Omental fat pad (tissue), 4 donors: Measurements from ENCODE around the gene WIPF3. TPM values are rescaled to one million over a fixed set of nuclear protein-coding genes. Genes with fewer than 3 reads are reported as not detected.

Experiments
- ATAC-seq: fragments of 150-250 bp; one replicate; pipeline ENCODE4 v1.9.1; 2016; ENCODE audit warnings: mild to moderate bottlenecking, moderate library complexity; ENCODE audit not compliant: low FRiP score
- DNase-seq: peaks from one replicate; pipeline ENCODE4 v3.0.0-alpha.2; 2019; ENCODE audit warnings: low spot score
- CTCF ChIP-seq, 3 donors: fragments of 450-650 bp; IDR thresholded peaks; one replicate each; pipeline ENCODE4 v1.5.1; 2016 to 2017; ENCODE audit warnings: antibody characterized with exemption in 3 of 3, mild to moderate bottlenecking in 3 of 3, moderate library complexity in 2 of 3
- total RNA-seq, 4 donors: library from RNA; depleted of rRNA; stranded (reverse); fragments of >200 nt; gene quantifications; one replicate each; pipeline ENCODE4 v1.1.0, GENCODE V29; 2016

WIPF3 gene
- total RNA-seq, 4 donors from 2014 or later = 0.19 to 1.6 (median 0.37) TPM

DNA sequence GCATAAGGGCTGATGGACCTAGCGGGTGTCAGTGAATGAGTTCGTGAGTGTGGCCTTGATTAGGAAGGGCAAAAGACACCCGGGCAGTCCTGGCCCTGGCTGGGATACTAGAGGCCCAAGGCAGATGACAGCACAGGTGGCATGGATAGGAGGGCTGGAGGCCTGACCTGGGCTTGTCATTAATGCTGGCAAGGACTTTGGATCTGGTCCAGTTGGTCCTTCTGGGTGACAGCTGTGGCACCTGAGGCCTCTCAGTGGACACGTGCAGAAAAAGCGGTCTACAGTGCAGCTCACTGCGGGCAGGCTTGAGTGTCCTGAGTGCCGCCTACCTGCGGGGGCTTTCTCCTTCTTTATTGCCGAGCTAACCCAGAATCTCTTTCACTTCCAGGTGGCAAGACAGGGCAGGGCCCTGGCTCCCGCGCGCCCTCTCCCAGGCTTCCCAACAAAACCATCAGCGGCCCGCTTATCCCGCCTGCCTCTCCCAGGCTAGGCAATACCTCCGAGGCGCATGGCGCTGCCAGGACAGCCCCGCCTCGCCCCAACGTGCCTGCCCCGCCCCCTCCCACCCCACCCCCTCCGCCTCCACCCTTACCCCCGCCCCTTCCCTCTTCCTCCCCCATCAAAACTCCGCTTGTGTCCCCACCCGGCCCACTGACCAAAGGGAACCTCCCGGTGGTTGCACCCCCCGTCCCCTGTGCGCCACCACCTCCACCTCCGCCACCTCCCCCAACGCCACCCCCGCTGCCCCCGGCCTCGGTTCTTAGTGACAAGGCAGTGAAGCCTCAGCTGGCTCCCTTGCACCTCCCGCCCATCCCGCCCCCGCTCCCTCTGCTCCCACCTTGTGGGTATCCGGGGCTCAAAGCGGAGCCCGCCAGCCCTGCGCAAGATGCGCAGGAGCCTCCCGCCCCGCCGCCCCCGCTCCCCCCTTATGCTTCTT, 77.4 kb downstream of the WIPF3 start:
- DNase-seq (no peak), ATAC-seq (peak; percentile 33)
- TF ChIP-seq CTCF (IDR thresholded peaks at IDR 0.05) = no peak

GRCh38 chr7:29884399-29885272, 78.3 kb downstream of the WIPF3 start:
- ATAC-seq (peak; percentile 34), DNase-seq (no peak)
- TF ChIP-seq CTCF (IDR thresholded peaks at IDR 0.05) = no peak

DNA sequence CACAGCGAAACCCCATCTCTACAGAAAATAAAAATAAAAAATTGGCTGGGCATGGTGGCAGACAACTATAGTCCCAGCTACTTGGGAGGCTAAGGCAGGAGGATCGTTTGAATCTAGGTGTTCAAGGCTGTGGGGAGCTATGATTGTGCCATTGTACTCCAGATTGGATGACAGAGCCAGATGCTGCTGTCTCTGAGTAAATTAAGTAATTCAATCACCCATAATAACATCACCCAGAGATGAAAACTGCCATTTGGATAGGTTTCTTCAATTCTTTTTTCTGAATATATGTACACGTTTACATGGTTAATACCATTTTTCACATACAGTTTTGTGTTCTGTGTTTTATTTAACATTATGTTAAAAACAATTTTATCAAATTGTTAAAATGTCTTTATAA, 79.3 kb downstream of the WIPF3 start:
- no peak for DNase-seq
- ATAC-seq = no peak
- TF ChIP-seq CTCF (IDR thresholded peaks at IDR 0.05) = no peak

GRCh38 chr7:29886827-29887226, 80.5 kb downstream of the WIPF3 start:
- TF ChIP-seq CTCF (IDR thresholded peaks at IDR 0.05) = no peak
- no peak for ATAC-seq
- DNase-seq = no peak

DNA sequence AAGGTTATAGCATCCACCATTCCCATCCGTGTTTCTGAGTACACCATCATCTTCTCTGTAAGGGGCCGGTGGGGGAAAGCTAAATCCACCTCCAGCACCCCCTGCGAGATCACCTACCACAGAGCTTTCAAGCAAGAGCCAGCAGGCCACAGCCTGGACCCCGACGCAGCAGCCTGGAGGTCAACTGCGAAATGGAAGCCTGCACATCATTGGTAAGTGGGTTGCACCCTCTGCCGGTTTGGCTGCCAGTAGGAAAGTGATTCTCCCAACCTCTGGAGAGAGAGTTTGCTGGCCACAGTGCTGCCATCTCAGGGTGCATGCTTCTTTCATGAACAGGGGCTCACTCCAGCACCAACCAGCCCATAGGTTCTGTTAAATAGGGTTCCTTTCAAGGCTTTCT, 81.7 kb downstream of the WIPF3 start:
- no peak for TF ChIP-seq CTCF (IDR thresholded peaks at IDR 0.05)
- no peak for DNase-seq
- no peak for ATAC-seq

GRCh38 chr7:29889288-29889687, 83.0 kb downstream of the WIPF3 start:
- TF ChIP-seq CTCF (IDR thresholded peaks at IDR 0.05) = no peak
- no peak for DNase-seq
- no peak for ATAC-seq
